Epithelial cell of esophagus (primary cell): ENCODE data around the gene GIMAP6.
"Not testable (repeated sequence)": the region's sequence is repeated elsewhere in the genome, so short reads cannot be mapped to it uniquely, and the experiment has no call there.

ENCODE experiments used
- DNase-seq: peaks from one replicate; pipeline ENCODE4 v3.0.0; 2010; ENCODE audit warnings: low read depth
- H3K4me3 ChIP-seq: 2 replicates; pipeline ENCODE4 v1.5.1; 2011; ENCODE audit warnings: mild to moderate bottlenecking, low read length, control low read depth
- TF ChIP-seq, protein P1 (sequence below): IDR thresholded peaks from 2 replicates; pipeline ENCODE4 v1.5.1; 2011; ENCODE audit warnings: low read depth, mild to moderate bottlenecking, low read length, control low read depth, inconsistent platforms; ENCODE audit not compliant: insufficient read depth; ENCODE audit errors: missing control alignments

GIMAP6 gene

DNA sequence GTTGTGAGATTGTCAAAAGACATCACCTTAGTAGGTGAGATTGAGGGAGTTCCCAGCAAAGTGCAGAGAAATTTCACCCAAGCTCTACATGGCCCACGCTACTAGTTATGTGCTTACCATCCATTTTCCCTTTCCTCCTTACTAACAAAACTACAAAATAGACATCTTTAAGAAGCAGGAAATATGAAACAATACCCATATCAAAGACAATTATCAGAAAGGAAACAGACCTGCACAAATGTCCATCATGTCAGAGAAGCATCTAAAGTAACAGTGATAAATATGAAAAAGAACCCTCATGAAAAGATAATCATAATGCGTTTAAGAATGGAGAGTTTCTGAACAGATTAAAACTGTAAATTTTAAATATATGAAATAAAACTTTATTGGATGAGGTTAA lies 36.8 kb downstream of the GIMAP6 start:
- H3K4me3 ChIP-seq, result no peak overlapping the region
- no peak for DNase-seq
- TF ChIP-seq, protein P1, sequence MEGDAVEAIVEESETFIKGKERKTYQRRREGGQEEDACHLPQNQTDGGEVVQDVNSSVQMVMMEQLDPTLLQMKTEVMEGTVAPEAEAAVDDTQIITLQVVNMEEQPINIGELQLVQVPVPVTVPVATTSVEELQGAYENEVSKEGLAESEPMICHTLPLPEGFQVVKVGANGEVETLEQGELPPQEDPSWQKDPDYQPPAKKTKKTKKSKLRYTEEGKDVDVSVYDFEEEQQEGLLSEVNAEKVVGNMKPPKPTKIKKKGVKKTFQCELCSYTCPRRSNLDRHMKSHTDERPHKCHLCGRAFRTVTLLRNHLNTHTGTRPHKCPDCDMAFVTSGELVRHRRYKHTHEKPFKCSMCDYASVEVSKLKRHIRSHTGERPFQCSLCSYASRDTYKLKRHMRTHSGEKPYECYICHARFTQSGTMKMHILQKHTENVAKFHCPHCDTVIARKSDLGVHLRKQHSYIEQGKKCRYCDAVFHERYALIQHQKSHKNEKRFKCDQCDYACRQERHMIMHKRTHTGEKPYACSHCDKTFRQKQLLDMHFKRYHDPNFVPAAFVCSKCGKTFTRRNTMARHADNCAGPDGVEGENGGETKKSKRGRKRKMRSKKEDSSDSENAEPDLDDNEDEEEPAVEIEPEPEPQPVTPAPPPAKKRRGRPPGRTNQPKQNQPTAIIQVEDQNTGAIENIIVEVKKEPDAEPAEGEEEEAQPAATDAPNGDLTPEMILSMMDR, result no peak

DNA sequence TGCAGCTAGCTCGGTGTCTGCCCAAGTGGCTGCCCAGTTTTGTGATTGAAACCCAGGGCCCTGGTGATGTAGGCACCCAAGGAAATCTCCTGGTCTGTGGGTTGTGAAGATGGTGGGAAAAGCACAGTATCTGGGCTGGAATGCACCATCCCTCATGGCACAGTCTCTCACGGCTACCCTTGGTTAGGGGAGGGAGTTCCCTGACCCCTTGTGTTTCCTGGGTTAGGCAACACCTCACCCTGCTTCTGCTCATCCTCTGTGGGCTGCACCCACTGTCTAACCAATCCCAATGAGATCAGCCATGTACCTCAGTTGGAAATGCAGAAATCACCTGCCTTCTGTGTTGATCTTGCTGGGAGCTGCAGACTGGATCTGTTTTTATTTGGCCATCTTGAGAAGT lies 37.4 kb downstream of the GIMAP6 start:
- no peak for DNase-seq
- TF ChIP-seq, protein P1, result no peak
- H3K4me3 ChIP-seq, result no peak overlapping the region

DNA sequence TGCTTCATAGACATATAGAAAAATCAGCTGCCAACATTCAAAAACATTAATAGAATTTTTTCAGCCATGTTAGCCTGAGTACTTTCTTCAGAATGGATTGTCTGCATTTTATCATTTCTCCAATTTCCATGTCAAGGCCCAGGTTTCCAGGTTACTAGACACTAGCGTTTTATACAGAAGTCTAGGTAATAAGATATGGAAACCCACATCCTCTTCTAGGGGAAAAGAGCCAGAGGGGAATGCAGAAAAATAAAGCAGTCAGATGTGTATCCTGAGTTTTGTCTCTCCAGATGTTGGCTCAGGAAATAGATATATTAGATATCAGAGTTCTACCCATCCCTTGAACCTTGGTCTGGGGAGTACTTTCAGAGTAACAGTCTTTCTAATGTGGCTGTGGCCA lies 44.6 kb downstream of the GIMAP6 start:
- TF ChIP-seq, protein P1, result no peak
- DNase-seq, result no peak
- H3K4me3 ChIP-seq, result no peak overlapping the region

DNA sequence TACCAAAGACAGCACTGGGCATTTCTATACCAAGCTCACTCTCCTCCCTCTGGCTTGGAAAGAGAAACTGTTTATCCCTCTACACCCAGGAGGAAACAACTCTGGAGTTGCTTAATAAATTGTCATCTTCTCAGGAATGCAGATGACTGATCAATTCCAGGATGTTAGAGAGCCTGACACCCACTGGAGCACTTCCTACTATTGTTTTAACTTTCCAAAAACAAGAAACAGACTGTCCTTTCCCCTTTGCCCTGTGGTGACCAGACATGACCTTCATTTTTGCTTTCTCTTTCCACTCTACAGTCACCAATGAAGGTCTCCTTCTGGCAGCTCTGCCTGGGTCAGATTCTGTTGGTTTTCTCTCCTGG lies 45.4 kb downstream of the GIMAP6 start:
- H3K4me3 ChIP-seq, result no peak overlapping the region
- DNase-seq, result no peak

DNA sequence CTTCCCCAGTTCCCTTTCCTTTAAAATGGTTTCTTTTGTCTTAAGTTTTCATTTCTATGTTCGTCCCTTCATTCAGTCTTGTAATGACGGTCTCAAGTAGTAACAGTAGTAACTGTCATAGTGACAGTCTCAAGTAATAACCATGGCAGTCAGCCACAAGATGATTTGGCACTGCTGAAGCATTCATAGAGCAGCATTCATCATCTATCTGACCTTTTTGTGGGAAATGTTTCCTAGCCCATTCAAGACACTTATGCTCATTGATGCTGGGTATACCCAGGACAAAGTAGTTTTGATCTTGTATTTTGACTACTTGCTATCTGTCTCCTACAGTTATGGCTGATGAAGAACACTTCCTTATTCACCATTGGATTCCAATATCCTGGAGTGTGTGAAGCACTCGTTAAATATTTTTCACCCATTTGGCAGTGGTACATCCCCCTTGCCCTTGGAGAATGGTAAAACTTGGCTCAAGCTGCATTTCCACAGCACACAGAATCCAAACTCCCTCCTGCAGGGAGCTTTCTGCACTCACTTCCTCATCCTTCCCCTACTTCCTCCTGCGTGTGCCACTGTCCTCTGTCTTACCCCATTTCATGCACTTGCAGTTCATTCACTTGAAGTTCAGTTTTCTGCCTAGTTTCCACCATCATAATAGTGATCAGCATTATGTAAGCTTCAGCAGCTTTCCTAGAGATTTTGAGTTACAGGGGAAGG lies 46.0 kb downstream of the GIMAP6 start:
- no peak overlapping the region for H3K4me3 ChIP-seq
- DNase-seq, result no peak
- TF ChIP-seq, protein P1, result no peak

More for the DNA sequence above, 45.4 kb downstream of the GIMAP6 start:
- TF ChIP-seq, protein P1, result no peak

DNA sequence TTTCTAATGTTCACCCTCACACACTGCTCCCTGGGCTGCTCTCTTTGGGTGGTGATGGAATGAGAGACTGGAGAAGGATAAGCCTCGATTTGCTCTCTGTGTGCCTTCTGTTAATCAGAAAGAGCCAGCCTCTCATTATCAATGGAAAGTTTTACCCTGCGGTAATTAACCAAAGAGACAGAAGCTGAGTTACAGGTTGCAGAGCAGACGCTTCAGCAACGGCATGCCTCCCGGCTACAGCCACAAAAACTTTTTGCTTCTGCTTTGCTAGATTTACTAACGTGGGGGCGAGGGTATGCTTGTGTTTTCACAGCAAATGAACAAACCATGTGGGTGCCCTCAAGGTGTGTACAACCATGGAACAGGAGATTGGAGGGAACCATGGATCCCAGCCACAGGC lies 47.0 kb downstream of the GIMAP6 start:
- H3K4me3 ChIP-seq, result no peak overlapping the region
- no peak for DNase-seq
- TF ChIP-seq, protein P1, result no peak

DNA sequence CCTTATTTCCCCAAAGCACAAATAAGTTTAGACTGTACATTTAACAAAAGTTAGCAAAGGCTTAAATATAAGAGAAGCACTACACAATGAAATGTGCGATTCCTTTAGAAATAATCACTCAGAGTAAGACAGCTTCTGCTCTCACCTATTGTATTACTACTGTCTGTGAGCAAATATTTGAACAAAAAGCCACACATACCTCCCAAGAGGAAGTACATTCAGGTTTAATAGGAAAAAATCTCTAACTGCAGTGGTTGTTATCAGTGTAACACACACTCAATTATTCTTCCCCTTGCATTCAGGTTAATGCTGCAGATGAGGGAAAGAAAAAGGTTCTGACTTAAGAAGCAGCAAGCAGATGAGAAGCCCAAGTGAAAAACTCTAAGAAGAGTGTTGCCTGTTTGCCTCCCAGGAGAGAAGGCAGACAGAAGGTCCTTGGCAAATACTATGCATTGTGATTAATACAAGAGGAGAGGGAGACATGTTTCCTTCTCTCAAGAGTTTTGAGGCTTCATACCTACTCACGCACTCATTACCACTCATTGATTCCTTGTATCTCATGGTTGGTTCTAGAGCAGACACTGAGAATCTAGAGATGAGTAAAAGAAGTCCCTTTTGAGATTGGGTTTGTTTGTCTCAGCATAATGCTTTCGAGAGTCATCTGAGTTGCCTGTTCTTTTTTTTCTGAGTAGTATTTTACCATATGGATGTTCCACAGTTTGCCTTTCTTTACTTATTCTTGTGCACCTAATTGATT lies 51.4 kb downstream of the GIMAP6 start:
- TF ChIP-seq, protein P1, result no peak
- no peak overlapping the region for H3K4me3 ChIP-seq
- DNase-seq, result no peak

DNA sequence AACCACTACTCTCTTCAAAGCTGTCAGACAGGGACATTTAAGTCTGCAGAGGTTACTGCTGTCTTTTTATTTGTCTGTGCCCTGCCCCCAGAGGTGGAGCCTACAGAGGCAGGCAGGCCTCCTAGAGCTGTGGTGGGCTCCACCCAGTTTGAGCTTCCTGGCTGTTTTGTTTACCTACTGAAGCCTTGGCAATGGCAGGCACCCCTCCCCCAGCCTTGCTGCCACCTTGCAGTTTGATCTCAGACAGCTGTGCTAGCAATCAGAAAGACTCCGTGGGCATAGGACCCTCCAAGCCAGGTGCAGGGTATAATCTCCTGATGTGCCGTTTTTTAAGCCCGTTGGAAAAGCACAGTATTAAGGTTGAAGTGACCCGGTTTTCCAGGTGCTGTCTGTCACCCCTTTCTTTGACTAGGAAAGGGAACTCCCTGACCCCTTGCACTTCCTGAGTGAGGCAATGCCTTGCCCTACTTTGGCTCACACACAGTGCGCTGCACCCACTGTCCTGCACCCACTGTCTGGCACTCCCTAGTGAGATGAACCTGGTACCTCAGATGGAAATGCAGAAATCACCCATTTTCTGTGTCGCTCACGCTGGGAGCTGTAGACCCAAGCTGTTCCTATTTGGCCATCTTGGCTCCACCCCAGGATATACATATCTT lies 52.1 kb downstream of the GIMAP6 start:
- H3K4me3 ChIP-seq, DNase-seq: not testable (repeated sequence)
